K562 (cell line): ENCODE measurements around the gene IMPA2. TPM values are rescaled to one million over a fixed set of nuclear protein-coding genes. Genes with fewer than 3 reads are reported as not detected.

Experiments used
- ATAC-seq: fragments of 200-7000 bp; cut with Tn5 transposase; 3 replicates; pipeline ENCODE4 v1.9.1; 2020; ENCODE audit warnings: moderate library complexity
- BruUV-seq: library from RNA; stranded (reverse); fragments of 400-500 nt; replicated peaks from 2 replicates; lab custom pipeline; 2021; lab: Mats Ljungman, UMichigan
- CTCF ChIA-PET: fragments of 300-600 bp; formaldehyde crosslinking; extraction: SDS; loops from one replicate; lab custom pipeline; 2021; ENCODE audit warnings: low intra/inter-chr PET ratio; lab: Yijun Ruan, JAX
- POLR2A ChIA-PET: fragments of 300-600, 350-650 bp; sonication (Branson Sonifier 250); formaldehyde crosslinking; extraction: SDS; loops from one replicate; lab custom pipeline; 2021; ENCODE audit warnings: antibody characterized with exemption, inconsistent platforms; lab: Yijun Ruan, JAX
- DNase-seq, 4 experiments: peaks; one replicate each; pipeline versions ENCODE4 v3.0.0 to v3.0.0-alpha.2; 2011 to 2018; ENCODE audit warnings: low spot score in 3 of 4, mixed read lengths in 3 of 4; ENCODE audit errors: extremely low read depth in 1 of 4
- FAIRE-seq: peaks from 2 replicates; lab custom pipeline; 2011; peaks lifted over from hg19 to GRCh38; lab: Jason Lieb, UNC
- H2AFZ ChIP-seq: 2 replicates; pipeline ENCODE4 v1.6.0; 2011; ENCODE audit warnings: low read depth, low read length, control low read depth, inconsistent platforms
- H3K27ac ChIP-seq: fragments of 200-600 bp; 3 replicates; pipeline ENCODE4 v1.8.0; 2011; ENCODE audit warnings: low read depth, mild to moderate bottlenecking, control low read depth, inconsistent platforms, low read length, moderate library complexity, mixed read lengths; ENCODE audit errors: extremely low read depth
- H3K27me3 ChIP-seq, 2 experiments: fragments of 300-600 bp in 1 of 2; 2 replicates in 1 of 2; 3 replicates in 1 of 2; pipeline versions ENCODE4 v1.6.0 to v1.8.0; 2011; ENCODE audit warnings: inconsistent platforms in 2 of 2, low read length in 2 of 2, mild to moderate bottlenecking in 1 of 2, mixed read lengths in 1 of 2, moderate library complexity in 1 of 2; ENCODE audit not compliant: control insufficient read depth in 2 of 2, insufficient read depth in 2 of 2
- H3K36me3 ChIP-seq: fragments of 300-600 bp; 3 replicates; pipeline ENCODE4 v1.8.0; 2011; ENCODE audit warnings: mild to moderate bottlenecking, low read length, inconsistent platforms; ENCODE audit not compliant: control insufficient read depth, insufficient read depth
- H3K4me1 ChIP-seq, 2 experiments: fragments of 200-600 bp in 1 of 2; replicated peaks in 1 of 2; 2 replicates in 1 of 2; 3 replicates in 1 of 2; pipeline versions ENCODE4 v1.5.1 to v1.8.0; 2011; ENCODE audit warnings: inconsistent platforms in 2 of 2, low read length in 2 of 2, mild to moderate bottlenecking in 1 of 2, mixed read lengths in 1 of 2, moderate library complexity in 1 of 2; ENCODE audit not compliant: control insufficient read depth in 2 of 2, insufficient read depth in 2 of 2
- H3K4me2 ChIP-seq: 2 replicates; pipeline ENCODE4 v1.6.1; 2011; ENCODE audit warnings: low read length, control low read depth, inconsistent platforms, mixed read lengths; ENCODE audit not compliant: insufficient read depth
- H3K4me3 ChIP-seq: fragments of 200-600 bp; sonication (generic), shearing (Covaris generic); 2 replicates; pipeline ENCODE4 v1.5.1; 2016; ENCODE audit warnings: control low read depth, inconsistent platforms
- H3K79me2 ChIP-seq: fragments of 200-600 bp; 3 replicates; pipeline ENCODE4 v1.8.0; 2011; ENCODE audit warnings: low read length, inconsistent platforms; ENCODE audit not compliant: control insufficient read depth, insufficient read depth
- H3K9ac ChIP-seq, 2 experiments: 2 replicates each; pipeline versions ENCODE4 v1.6.0 to v1.6.1; 2011; ENCODE audit warnings: low read depth in 2 of 2, low read length in 2 of 2, control low read depth in 1 of 2, inconsistent platforms in 1 of 2, mild to moderate bottlenecking in 1 of 2, mixed read lengths in 1 of 2; ENCODE audit not compliant: insufficient read depth in 1 of 2
- H3K9me1 ChIP-seq: one replicate; pipeline ENCODE4 v1.6.0; 2011; ENCODE audit warnings: inconsistent platforms, mild to moderate bottlenecking, low read length, moderate library complexity; ENCODE audit not compliant: control insufficient read depth, insufficient read depth
- H3K9me3 ChIP-seq: replicated peaks from 2 replicates; pipeline ENCODE4 v1.5.1; 2011; ENCODE audit warnings: low read depth, low read length, inconsistent platforms; ENCODE audit not compliant: control insufficient read depth, insufficient read depth
- H4K20me1 ChIP-seq: replicated peaks from 2 replicates; pipeline ENCODE4 v1.6.1; 2011; ENCODE audit warnings: low read length, inconsistent platforms, mixed read lengths; ENCODE audit not compliant: control insufficient read depth, insufficient read depth
- ARNT ChIP-seq, 2 experiments: fragments of 450-650 bp; IDR thresholded peaks; 2 replicates each; pipeline ENCODE4 v1.6.1; 2016; ENCODE audit warnings: mild to moderate bottlenecking in 1 of 2
- CBFA2T2 ChIP-seq: fragments of 450-650 bp; conservative IDR thresholded peaks from 2 replicates; pipeline ENCODE4 v1.6.1; 2017; ENCODE audit warnings: mild to moderate bottlenecking
- CBFA2T3 ChIP-seq: fragments of 450-650 bp; IDR thresholded peaks from 2 replicates; pipeline ENCODE4 v1.6.1; 2017
- FIP1L1 ChIP-seq: fragments of 200-400 bp; formaldehyde crosslinking; IDR thresholded peaks from 2 replicates; pipeline ENCODE4 v1.6.1; 2018; ENCODE audit warnings: mild to moderate bottlenecking, low read depth, low read length; ENCODE audit not compliant: poor library complexity, severe bottlenecking
- MECOM ChIP-seq: fragments of 250-450 bp; sonication (Bioruptor Pico); IDR thresholded peaks from 2 replicates; pipeline ENCODE4 v1.8.0; 2022; ENCODE audit warnings: inconsistent platforms
- NR4A1 ChIP-seq, 2 experiments: fragments of 250-450 bp in 1 of 2; fragments of 450-650 bp in 1 of 2; sonication (Bioruptor Pico) in 1 of 2; IDR thresholded peaks; 2 replicates each; pipeline versions ENCODE4 v1.4.0 to v1.6.1; 2016 to 2020; ENCODE audit warnings: mild to moderate bottlenecking in 2 of 2, missing compliant biosample characterization in 1 of 2, missing genetic modification characterization in 1 of 2, moderate library complexity in 1 of 2
- PHB ChIP-seq: fragments of 250-450 bp; sonication (Bioruptor Pico); IDR thresholded peaks from 2 replicates; pipeline ENCODE4 v1.5.0; 2021
- TAL1 ChIP-seq: fragments of 450-650 bp; IDR thresholded peaks from 2 replicates; pipeline ENCODE4 v1.6.1; 2016; ENCODE audit warnings: mild to moderate bottlenecking
- TFAM ChIP-seq: fragments of 250-450 bp; sonication (Bioruptor Pico); conservative IDR thresholded peaks from 2 replicates; pipeline ENCODE4 v1.5.0; 2021; ENCODE audit warnings: mild to moderate bottlenecking, moderate library complexity
- TRIM28 ChIP-seq: fragments of 450-650 bp; IDR thresholded peaks from 2 replicates; pipeline ENCODE4 v1.6.1; 2017
- ZC3H11A ChIP-seq: IDR thresholded peaks from 2 replicates; pipeline ENCODE4 v1.6.1; 2012; ENCODE audit warnings: low read depth, low read length, improper control_type of control experiment
- ZNF263 ChIP-seq: sonication (generic); formaldehyde crosslinking; IDR thresholded peaks from 2 replicates; pipeline ENCODE4 v1.8.0; 2022; ENCODE audit warnings: mild to moderate bottlenecking, missing genetic modification reagents, borderline replicate concordance
- ZNF445 ChIP-seq: fragments of 250-450 bp; sonication (Bioruptor Pico); IDR thresholded peaks from 2 replicates; pipeline ENCODE4 v1.4.0; 2020; ENCODE audit warnings: low read depth, mild to moderate bottlenecking, moderate library complexity
- ZNF75A ChIP-seq: fragments of 450-650 bp; formaldehyde crosslinking; IDR thresholded peaks from 2 replicates; pipeline ENCODE4 v1.4.0; 2020; ENCODE audit warnings: mild to moderate bottlenecking
- WGBS: fragments of 100-300 bp; shearing (Covaris generic); methylation state at CpG from one replicate; pipeline ENCODE4 v1.1.6; 2016; ENCODE audit warnings: low coverage, mixed read lengths; ENCODE audit not compliant: insufficient coverage; ENCODE audit errors: missing lambda C conversion rate; 5-methylcytosine and 5-hydroxymethylcytosine counted together
- in situ Hi-C: fragments of 300-500 bp; cut with MboI; formaldehyde crosslinking; loops from 4 replicates; pipeline ENCODE4 v1.15.0; 2018; ENCODE audit warnings: inconsistent platforms, mixed read lengths
- intact Hi-C: fragments of 100-400 bp; cut with micrococcal nuclease; formaldehyde crosslinking; loops from 2 replicates; pipeline ENCODE4 v1.14.2; 2022
- polyA plus RNA-seq, 8 experiments: library from polyadenylated mRNA; depleted of rRNA in 4 of 8; stranded (reverse) in 5 of 8; unstranded in 3 of 8; fragments of >200 nt; fragmentation: Nextera tagmentation in 2 of 8; fragmentation: Illumina TruSeq in 1 of 8; extraction: Ambion mirVana in 2 of 8; extraction: Trizol in 1 of 8; gene quantifications; 2 replicates each; pipeline versions ENCODE4 v1.2.1 to v1.2.3, GENCODE V29; 2011 to 2014; ENCODE audit warnings: inconsistent platforms in 1 of 8, missing spikeins in 1 of 8
- total RNA-seq, 7 experiments: library from RNA; depleted of rRNA in 6 of 7; stranded (reverse); fragments of >200 nt in 6 of 7; fragmentation: Illumina TruSeq in 2 of 7; extraction: Trizol in 2 of 7; gene quantifications; 2 replicates each; pipeline versions ENCODE4 v1.2.1 to v1.2.3, GENCODE V29; 2011 to 2021; ENCODE audit warnings: low replicate concordance in 1 of 7
- TF ChIP-seq, protein P1 (sequence below): fragments of 450-650 bp; IDR thresholded peaks from 2 replicates; pipeline ENCODE4 v1.6.1; 2016; ENCODE audit warnings: mild to moderate bottlenecking
- TF ChIP-seq, protein P2 (sequence below): IDR thresholded peaks from 2 replicates; pipeline ENCODE4 v1.6.1; 2014; ENCODE audit warnings: antibody characterized with exemption
- TF ChIP-seq, protein P3 (sequence below): sonication (generic); formaldehyde crosslinking; IDR thresholded peaks from 2 replicates; pipeline ENCODE4 v1.8.1; 2023; ENCODE audit warnings: mild to moderate bottlenecking, missing genetic modification reagents

The IMPA2 gene
- total and polyA plus RNA-seq, 9 of the 15 experiments (the other 6 are each of a cell fraction or from before 2014, with no cell fraction given), result 0.62 to 11.3 (median 5.7) TPM

DNA sequence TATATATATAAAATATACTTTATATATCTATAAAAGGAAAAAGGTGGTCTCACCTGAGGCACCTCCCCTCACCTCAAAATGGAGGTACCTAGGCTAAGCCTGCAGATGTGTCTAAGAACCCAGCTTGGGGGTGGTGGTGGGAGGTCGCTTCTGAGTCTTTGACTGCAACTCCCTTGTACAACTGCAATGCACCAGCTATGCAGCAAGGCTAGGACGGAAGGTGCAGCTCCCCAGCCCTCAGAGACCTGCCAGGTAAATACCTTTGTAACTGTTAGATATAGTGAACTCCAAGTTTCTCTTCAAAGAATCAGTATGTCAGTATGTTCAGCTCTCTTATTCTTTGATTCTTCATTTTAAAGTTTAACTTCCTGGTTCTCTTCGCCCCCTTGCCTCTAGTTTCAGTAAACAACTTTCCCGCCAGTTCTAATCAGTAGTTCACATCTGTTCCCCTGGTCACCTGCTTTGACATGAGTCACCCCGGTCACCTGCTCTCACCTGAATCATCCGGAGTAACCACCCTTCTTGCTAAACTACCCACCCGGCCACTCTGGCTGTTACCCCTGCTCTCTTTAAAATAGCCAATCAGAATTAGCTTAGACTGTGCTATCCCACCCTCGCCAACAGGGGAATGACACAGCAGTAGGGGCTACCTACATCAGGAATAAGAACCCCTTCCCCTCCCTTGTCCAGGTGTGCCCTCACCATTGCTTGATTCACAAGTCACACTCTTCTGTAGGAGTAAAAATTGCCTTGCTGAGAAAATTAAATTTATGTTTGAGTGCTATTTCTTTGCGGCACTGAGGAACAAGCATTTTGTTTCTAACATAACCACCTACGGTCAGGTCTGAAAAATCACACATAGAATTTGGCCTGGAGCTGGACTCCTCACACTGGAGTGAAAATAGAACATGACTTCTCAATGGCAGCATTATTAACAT is 24.7 kb upstream of the IMPA2 start:
- Histone ChIP-seq H3K9ac (no peak overlapping the region), H3K79me2 (no peaks in the 10 kb centered on the region), H2AFZ (no peak overlapping the region), H3K27me3 (no peaks in the 10 kb centered on the region), H3K4me3 (no peak overlapping the region), H4K20me1 (no peaks in the 10 kb centered on the region), H3K9me3 (peaks cover 11% of the 10 kb centered on the region), H3K9me1 (no peaks in the 10 kb centered on the region), H3K4me1 (peaks cover 22 to 28% of the 10 kb centered on the region in 2 experiments; a peak in 4 of 5 replicates), H3K36me3 (no peaks in the 10 kb centered on the region), H3K27ac (no peak overlapping the region), H3K4me2 (no peak overlapping the region)
- intact Hi-C loops, result no loop called here
- ATAC-seq (no peak), FAIRE-seq (no peak), DNase-seq (peak in 1 of 4 experiments; percentile 24)
- 81% methylated on average over 10 of the region's 10 CpGs for WGBS
- in situ Hi-C loops, result no loop called here
- BruUV-seq, result no TSS peak
- ChIA-PET POLR2A (interaction anchor here (1.1 kb wide), 1 partner anchor 10 kb away, joined by 3 read pairs; no protein-coding TSS in a partner anchor), CTCF (no interaction called here)
- no peak for TF ChIP-seq ZNF263
- no peak for TF ChIP-seq TFAM
- TF ChIP-seq, protein P1, sequence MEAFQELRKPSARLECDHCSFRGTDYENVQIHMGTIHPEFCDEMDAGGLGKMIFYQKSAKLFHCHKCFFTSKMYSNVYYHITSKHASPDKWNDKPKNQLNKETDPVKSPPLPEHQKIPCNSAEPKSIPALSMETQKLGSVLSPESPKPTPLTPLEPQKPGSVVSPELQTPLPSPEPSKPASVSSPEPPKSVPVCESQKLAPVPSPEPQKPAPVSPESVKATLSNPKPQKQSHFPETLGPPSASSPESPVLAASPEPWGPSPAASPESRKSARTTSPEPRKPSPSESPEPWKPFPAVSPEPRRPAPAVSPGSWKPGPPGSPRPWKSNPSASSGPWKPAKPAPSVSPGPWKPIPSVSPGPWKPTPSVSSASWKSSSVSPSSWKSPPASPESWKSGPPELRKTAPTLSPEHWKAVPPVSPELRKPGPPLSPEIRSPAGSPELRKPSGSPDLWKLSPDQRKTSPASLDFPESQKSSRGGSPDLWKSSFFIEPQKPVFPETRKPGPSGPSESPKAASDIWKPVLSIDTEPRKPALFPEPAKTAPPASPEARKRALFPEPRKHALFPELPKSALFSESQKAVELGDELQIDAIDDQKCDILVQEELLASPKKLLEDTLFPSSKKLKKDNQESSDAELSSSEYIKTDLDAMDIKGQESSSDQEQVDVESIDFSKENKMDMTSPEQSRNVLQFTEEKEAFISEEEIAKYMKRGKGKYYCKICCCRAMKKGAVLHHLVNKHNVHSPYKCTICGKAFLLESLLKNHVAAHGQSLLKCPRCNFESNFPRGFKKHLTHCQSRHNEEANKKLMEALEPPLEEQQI, result 0 out of 2 replicates have a peak, but pooled peaks have one; percentile 22
- TF ChIP-seq ZC3H11A, result no peak
- TF ChIP-seq FIP1L1, result no peak
- TF ChIP-seq CBFA2T3, result peak; percentile 43
- TF ChIP-seq, protein P2, sequence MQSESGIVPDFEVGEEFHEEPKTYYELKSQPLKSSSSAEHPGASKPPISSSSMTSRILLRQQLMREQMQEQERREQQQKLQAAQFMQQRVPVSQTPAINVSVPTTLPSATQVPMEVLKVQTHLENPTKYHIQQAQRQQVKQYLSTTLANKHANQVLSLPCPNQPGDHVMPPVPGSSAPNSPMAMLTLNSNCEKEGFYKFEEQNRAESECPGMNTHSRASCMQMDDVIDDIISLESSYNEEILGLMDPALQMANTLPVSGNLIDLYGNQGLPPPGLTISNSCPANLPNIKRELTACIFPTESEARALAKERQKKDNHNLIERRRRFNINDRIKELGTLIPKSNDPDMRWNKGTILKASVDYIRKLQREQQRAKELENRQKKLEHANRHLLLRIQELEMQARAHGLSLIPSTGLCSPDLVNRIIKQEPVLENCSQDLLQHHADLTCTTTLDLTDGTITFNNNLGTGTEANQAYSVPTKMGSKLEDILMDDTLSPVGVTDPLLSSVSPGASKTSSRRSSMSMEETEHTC, result no peak
- 0 out of 2 replicates have a peak, but pooled peaks have one; percentile 18 for TF ChIP-seq CBFA2T2
- TF ChIP-seq ZNF445, result no peak
- no peak for TF ChIP-seq MECOM (CRISPR knock-in tag)
- no peak for TF ChIP-seq PHB (CRISPR knock-in tag)
- TF ChIP-seq NR4A1 (CRISPR knock-in tag; IDR thresholded peaks at IDR 0.05), result no peak
- no peak for TF ChIP-seq NR4A1 (tag; IDR thresholded peaks at IDR 0.05)
- 0 out of 4 replicates have a peak, but pooled peaks of 1 of the 2 experiments have one; percentile 59 for TF ChIP-seq ARNT (IDR thresholded peaks at IDR 0.05)
- no peak for TF ChIP-seq TAL1
- TF ChIP-seq ZNF75A (CRISPR knock-in tag), result no peak
- TF ChIP-seq TRIM28, result peak; percentile 97
- TF ChIP-seq, protein P3, sequence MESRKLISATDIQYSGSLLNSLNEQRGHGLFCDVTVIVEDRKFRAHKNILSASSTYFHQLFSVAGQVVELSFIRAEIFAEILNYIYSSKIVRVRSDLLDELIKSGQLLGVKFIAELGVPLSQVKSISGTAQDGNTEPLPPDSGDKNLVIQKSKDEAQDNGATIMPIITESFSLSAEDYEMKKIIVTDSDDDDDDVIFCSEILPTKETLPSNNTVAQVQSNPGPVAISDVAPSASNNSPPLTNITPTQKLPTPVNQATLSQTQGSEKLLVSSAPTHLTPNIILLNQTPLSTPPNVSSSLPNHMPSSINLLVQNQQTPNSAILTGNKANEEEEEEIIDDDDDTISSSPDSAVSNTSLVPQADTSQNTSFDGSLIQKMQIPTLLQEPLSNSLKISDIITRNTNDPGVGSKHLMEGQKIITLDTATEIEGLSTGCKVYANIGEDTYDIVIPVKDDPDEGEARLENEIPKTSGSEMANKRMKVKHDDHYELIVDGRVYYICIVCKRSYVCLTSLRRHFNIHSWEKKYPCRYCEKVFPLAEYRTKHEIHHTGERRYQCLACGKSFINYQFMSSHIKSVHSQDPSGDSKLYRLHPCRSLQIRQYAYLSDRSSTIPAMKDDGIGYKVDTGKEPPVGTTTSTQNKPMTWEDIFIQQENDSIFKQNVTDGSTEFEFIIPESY (CRISPR knock-in tag), result 0 out of 2 replicates have a peak, but pooled peaks have one; percentile 30
